HG03045 (cell line): ENCODE data around the gene ACO1.

ENCODE experiments used
- ATAC-seq: cut with Tn5 transposase; IDR thresholded peaks from one replicate; pipeline ENCODE4 v1.9.1; 2021; ENCODE audit warnings: mild to moderate bottlenecking, moderate library complexity; ENCODE audit not compliant: unreplicated experiment

The ACO1 gene

GRCh38 chr9:32486839-32487562 is 102.6 kb downstream of the ACO1 start:
- no peak for ATAC-seq

DNA sequence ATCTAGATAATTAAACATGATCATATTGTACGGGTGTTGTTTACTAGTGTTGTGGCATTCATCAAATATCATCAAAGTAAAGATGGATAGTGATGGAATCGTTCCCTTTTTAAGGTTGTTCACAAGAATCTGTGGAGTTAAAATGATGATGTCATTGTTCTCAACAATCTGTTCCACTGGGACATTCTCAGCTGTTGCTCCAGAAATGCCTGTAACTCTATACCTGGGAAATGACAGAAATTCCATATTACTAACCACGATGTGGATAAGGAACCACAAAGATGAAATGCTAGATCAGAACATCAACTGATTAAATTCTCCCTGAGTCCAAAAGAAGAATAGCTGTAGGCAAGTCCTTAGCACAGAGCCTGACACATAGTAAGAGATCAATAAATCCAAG is 103.5 kb downstream of the ACO1 start:
- ATAC-seq, result no peak

- no peak for ATAC-seq
Measured at GRCh38 chr9:32490601-32491000, 106.2 kb downstream of the ACO1 start.

DNA sequence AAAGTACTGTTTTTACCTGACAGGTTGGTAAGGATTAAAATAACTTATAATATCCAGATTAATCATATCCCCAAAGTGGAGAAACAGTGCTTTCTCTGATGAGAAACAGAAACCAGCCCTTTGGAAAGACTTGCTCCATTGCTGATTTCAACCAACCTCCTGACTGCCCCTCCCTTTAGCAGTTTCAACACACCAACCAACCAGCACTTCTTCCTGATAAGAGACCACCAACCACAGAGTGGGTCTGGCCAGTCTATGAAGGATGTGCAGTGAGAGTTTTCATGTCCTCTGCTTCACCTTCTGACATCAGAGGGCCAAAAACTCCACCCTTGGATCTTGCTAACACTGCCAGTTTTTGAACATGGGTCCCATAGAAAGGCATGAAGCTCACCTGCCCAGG is 113.5 kb downstream of the ACO1 start:
- ATAC-seq, result no peak

GRCh38 chr9:32500768-32501167 is 116.3 kb downstream of the ACO1 start:
- no peak for ATAC-seq

DNA sequence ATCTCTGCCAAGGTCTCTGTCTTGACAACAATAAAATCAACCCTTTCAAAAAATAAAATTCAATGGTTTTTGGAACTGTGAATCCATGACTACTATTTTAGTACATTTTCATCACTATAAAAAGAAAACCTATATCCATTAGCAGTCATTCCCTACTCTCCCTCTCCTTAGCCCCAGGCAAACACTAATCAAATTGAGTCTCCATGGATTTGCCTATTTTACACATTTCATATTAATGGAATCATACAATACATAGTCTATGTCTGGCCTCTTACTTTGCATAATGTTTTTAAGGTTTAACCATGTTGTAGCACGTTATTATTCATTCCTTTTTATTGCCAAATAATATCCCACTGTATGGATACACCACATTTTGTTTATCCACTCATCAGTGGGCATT is 117.4 kb downstream of the ACO1 start:
- no peak for ATAC-seq

DNA sequence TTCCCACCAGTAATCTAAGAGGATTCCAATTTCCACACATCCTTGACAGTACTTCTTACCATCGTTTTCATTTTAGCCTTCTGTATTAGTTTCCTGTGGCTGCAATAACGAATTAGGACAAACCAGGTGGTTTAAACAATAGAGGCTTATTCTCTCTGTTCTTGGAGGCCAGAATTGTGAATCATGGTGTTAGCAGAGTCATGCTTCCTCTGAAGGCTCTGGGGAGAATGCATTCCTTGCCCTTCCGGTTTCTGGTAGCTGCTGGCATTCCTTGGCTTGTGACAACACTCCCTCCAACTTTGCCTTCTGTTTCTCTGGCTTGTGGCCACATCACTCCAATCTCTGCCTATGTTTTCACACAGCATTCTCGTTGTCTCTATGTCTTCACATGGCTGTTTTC is 118.0 kb downstream of the ACO1 start:
- no peak for ATAC-seq

GRCh38 chr9:32503008-32503407 is 118.6 kb downstream of the ACO1 start:
- no peak for ATAC-seq
